Peyer's patch (tissue), 4 donors: Measurements from ENCODE around the gene RNU5D-1.

ENCODE experiments used
- POLR2A ChIP-seq, 2 donors: fragments of 450-650 bp; IDR thresholded peaks; one replicate each; pipeline ENCODE4 v1.5.1; 2017; ENCODE audit warnings: antibody characterized with exemption in 2 of 2, mild to moderate bottlenecking in 2 of 2, moderate library complexity in 2 of 2
- TF ChIP-seq, protein P1 (sequence below), 6 experiments: fragments of 450-650 bp in 4 of 6; fragments of 200-600 bp in 2 of 6; sonication (generic) in 1 of 6; IDR thresholded peaks; one replicate each; pipeline ENCODE4 v1.5.1; 2017 to 2019; ENCODE audit warnings: antibody characterized with exemption in 6 of 6, mild to moderate bottlenecking in 3 of 6, moderate library complexity in 1 of 6

DNA sequence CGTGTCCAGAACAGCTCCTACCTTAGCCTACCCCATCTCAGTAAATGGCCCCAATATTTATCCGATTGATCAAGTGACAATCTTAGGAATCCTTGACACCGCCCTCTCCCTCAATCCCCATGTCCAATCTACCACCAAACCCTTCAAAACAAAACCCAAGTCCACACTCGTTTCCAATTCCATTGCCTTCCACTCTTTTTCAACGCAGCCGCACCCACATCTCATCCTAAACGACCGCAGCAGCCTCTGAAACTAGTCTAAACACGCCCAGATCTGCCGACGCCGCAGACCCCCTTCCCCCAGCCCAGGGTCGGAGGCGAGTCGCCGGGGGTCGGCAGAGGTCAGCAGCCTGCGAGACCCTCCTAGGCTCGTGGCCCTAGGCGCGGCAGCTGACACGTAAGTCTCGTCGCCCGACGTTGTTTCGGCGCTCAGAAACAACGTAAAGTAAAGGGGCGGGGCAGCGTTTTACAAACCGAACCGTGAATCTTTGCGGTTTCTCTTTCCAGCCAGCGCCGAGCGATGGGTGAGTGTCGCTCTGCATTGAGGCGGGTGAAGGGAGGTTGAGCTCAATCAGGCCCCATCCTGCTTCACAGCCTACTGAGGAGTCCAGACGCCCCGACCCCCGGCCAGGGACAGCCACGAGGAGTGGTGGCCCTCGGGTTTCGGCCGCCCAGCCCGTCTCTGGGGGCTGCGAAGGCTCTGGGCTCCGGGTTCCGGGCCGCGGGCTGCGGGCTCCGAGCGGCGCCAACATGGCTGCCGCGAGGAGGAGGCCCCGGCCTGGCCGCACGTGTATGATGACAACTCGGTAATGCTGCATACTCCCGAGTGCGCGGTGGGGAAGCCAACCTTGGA is 44.3 kb upstream of the RNU5D-1 start, which contains the start of gene RPS8:
- TF ChIP-seq, protein P1, sequence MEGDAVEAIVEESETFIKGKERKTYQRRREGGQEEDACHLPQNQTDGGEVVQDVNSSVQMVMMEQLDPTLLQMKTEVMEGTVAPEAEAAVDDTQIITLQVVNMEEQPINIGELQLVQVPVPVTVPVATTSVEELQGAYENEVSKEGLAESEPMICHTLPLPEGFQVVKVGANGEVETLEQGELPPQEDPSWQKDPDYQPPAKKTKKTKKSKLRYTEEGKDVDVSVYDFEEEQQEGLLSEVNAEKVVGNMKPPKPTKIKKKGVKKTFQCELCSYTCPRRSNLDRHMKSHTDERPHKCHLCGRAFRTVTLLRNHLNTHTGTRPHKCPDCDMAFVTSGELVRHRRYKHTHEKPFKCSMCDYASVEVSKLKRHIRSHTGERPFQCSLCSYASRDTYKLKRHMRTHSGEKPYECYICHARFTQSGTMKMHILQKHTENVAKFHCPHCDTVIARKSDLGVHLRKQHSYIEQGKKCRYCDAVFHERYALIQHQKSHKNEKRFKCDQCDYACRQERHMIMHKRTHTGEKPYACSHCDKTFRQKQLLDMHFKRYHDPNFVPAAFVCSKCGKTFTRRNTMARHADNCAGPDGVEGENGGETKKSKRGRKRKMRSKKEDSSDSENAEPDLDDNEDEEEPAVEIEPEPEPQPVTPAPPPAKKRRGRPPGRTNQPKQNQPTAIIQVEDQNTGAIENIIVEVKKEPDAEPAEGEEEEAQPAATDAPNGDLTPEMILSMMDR (IDR thresholded peaks at IDR 0.05) = no peak
- TF ChIP-seq POLR2A (IDR thresholded peaks at IDR 0.05) = peak; percentile 89 to 95
